ENCODE measurements around the gene EIPR1.

EIPR1 gene

GRCh38 chr2:3267869-3268704, 109.5 kb downstream of the EIPR1 start:
- no peak for TF ChIP-seq CTCF (IDR thresholded peaks at IDR 0.05; ENCODE audit: borderline replicate concordance, insufficient read depth, low read depth, low read length)
- H3K4me3 ChIP-seq (ENCODE audit: low read depth, low read length), result no peak overlapping the region

GRCh38 chr2:3266925-3267867, 110.4 kb downstream of the EIPR1 start:
- no peak overlapping the region for H3K4me3 ChIP-seq (ENCODE audit: low read depth, low read length)
- no peak for TF ChIP-seq CTCF (IDR thresholded peaks at IDR 0.05; ENCODE audit: borderline replicate concordance, insufficient read depth, low read depth, low read length)

- no peak overlapping the region for H3K4me3 ChIP-seq (ENCODE audit: low read depth, low read length)
- TF ChIP-seq CTCF (IDR thresholded peaks at IDR 0.05; ENCODE audit: borderline replicate concordance, insufficient read depth, low read depth, low read length), result no peak
These were observed 111.4 kb downstream of the EIPR1 start for GRCh38 chr2:3265981-3266924.

- no peak for TF ChIP-seq CTCF (IDR thresholded peaks at IDR 0.05; ENCODE audit: borderline replicate concordance, insufficient read depth, low read depth, low read length)
- H3K4me3 ChIP-seq (ENCODE audit: low read depth, low read length), result no peak overlapping the region
These were observed 112.1 kb downstream of the EIPR1 start for GRCh38 chr2:3265471-3265870.

GRCh38 chr2:3264010-3264744, 113.4 kb downstream of the EIPR1 start:
- no peak for TF ChIP-seq CTCF (IDR thresholded peaks at IDR 0.05; ENCODE audit: borderline replicate concordance, insufficient read depth, low read depth, low read length)
- no peak overlapping the region for H3K4me3 ChIP-seq (ENCODE audit: low read depth, low read length)

- H3K4me3 ChIP-seq (ENCODE audit: low read depth, low read length), result no peak overlapping the region
- TF ChIP-seq CTCF (IDR thresholded peaks at IDR 0.05; ENCODE audit: borderline replicate concordance, insufficient read depth, low read depth, low read length), result no peak
These were observed 114.1 kb downstream of the EIPR1 start for GRCh38 chr2:3263487-3263886.
